NB4 (cell line): ENCODE measurements around the gene SKOR1.

Source experiments
- DNase-seq: peaks from one replicate; pipeline ENCODE4 v3.0.0; 2010; ENCODE audit warnings: low read depth
- H3K4me3 ChIP-seq: one replicate; pipeline ENCODE4 v1.5.1; 2011; ENCODE audit warnings: mild to moderate bottlenecking, low read depth, low read length, moderate library complexity
- MAX ChIP-seq: IDR thresholded peaks from 2 replicates; pipeline ENCODE4 v1.6.1; 2011; ENCODE audit warnings: low read depth, low read length
- MYC ChIP-seq: IDR thresholded peaks from 2 replicates; pipeline ENCODE4 v1.6.1; 2011; ENCODE audit warnings: low read depth, low read length
- POLR2A ChIP-seq: IDR thresholded peaks from 2 replicates; pipeline ENCODE4 v1.6.1; 2011; ENCODE audit warnings: mild to moderate bottlenecking; ENCODE audit not compliant: insufficient read length; ENCODE audit errors: extremely low read depth
- TF ChIP-seq, protein P1 (sequence below): IDR thresholded peaks from one replicate; pipeline ENCODE4 v1.5.1; 2012; ENCODE audit warnings: low read depth, low read length

Gene SKOR1

DNA sequence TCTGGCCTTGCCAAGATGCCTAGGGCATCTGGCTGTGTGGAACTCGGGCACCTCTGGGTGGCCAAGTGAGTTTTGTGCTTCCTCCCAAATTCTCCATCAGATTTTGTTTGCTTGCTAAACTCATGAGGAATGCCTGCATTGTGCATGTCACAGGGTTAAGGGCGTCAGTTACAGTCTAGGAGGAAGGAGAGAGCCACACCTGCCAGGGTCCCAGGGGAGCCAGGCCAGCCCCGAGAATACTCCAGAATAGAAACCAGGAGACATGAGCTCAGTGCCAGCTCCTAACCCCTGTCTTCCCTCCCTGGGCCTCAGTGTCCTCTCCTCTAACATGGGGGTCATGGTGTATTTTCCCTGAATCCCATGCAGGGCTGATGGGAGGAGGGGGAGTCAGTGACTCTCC lies 22.0 kb upstream of the SKOR1 start:
- TF ChIP-seq MYC (no peak), MAX (no peak), POLR2A (no peak)
- TF ChIP-seq, protein P1, sequence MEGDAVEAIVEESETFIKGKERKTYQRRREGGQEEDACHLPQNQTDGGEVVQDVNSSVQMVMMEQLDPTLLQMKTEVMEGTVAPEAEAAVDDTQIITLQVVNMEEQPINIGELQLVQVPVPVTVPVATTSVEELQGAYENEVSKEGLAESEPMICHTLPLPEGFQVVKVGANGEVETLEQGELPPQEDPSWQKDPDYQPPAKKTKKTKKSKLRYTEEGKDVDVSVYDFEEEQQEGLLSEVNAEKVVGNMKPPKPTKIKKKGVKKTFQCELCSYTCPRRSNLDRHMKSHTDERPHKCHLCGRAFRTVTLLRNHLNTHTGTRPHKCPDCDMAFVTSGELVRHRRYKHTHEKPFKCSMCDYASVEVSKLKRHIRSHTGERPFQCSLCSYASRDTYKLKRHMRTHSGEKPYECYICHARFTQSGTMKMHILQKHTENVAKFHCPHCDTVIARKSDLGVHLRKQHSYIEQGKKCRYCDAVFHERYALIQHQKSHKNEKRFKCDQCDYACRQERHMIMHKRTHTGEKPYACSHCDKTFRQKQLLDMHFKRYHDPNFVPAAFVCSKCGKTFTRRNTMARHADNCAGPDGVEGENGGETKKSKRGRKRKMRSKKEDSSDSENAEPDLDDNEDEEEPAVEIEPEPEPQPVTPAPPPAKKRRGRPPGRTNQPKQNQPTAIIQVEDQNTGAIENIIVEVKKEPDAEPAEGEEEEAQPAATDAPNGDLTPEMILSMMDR = no peak
- DNase-seq = no peak
- no peak overlapping the region for H3K4me3 ChIP-seq

- DNase-seq = no peak
- H3K4me3 ChIP-seq = no peak overlapping the region
Measured at GRCh38 chr15:67803996-67804843, 21.1 kb upstream of the SKOR1 start.

DNA sequence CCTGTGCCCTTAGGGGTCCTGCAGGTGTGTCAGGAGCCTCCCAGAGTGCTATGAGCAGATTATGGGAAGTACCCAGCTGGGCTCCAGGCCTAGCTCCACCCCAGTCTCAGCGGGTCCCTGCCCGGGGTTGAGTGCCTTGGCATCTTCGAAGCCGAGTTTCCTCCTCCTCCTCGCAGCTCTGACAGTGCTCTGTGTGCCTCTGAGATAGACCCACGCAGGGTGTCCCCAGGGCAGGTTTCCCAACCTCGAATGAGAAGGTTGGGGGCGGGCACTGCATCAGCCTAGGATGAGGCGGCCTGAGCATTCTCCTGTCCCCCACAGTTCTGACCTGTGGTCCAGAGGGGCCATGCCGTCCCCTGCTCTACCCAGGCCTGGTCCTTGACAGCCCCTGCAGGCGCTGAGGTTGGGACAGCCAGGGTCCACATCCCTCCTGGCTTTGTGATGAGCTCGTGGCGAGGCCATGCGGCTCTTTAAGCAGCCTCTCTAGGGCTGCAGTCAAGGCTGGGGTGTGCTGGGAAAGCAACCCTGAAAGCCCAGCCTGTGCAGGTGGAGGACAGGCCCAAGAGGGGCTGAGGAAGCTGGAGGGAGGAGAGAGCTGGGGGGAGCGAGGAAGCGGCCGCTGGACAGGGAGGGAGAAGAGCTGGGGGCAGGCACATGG lies 20.2 kb upstream of the SKOR1 start:
- TF ChIP-seq, protein P1 = no peak
- no peak for TF ChIP-seq POLR2A
- H3K4me3 ChIP-seq = no peak overlapping the region
- DNase-seq = no peak

More at GRCh38 chr15:67803996-67804843, 21.1 kb upstream of the SKOR1 start:
- no peak for TF ChIP-seq MAX
- TF ChIP-seq MYC = no peak
- TF ChIP-seq, protein P1 = no peak
- TF ChIP-seq POLR2A = no peak

- TF ChIP-seq, protein P1 = no peak
- TF ChIP-seq MAX = no peak
- no peak for TF ChIP-seq MYC
- TF ChIP-seq POLR2A = no peak
- no peak for DNase-seq
- H3K4me3 ChIP-seq = no peak overlapping the region
Measured at GRCh38 chr15:67805666-67806516, 19.4 kb upstream of the SKOR1 start.

- TF ChIP-seq POLR2A (no peak), MYC (no peak), MAX (no peak)
- TF ChIP-seq, protein P1 = no peak
- H3K4me3 ChIP-seq = no peak overlapping the region
- no peak for DNase-seq
Measured at GRCh38 chr15:67806536-67806935, 18.8 kb upstream of the SKOR1 start.
